K562 (cell line): ENCODE data around the gene SLC16A14. TPM values are rescaled to one million over a fixed set of nuclear protein-coding genes. Genes with fewer than 3 reads are reported as not detected.

Source experiments
- ATAC-seq: fragments of 200-7000 bp; cut with Tn5 transposase; 3 replicates; pipeline ENCODE4 v1.9.1; 2020; ENCODE audit warnings: moderate library complexity
- BruUV-seq: library from RNA; stranded (reverse); fragments of 400-500 nt; replicated peaks from 2 replicates; lab custom pipeline; 2021; lab: Mats Ljungman, UMichigan
- CTCF ChIA-PET: fragments of 300-600 bp; formaldehyde crosslinking; extraction: SDS; loops from one replicate; lab custom pipeline; 2021; ENCODE audit warnings: low intra/inter-chr PET ratio; lab: Yijun Ruan, JAX
- POLR2A ChIA-PET: fragments of 300-600, 350-650 bp; sonication (Branson Sonifier 250); formaldehyde crosslinking; extraction: SDS; loops from one replicate; lab custom pipeline; 2021; ENCODE audit warnings: antibody characterized with exemption, inconsistent platforms; lab: Yijun Ruan, JAX
- DNase-seq, 4 experiments: peaks; one replicate each; pipeline versions ENCODE4 v3.0.0 to v3.0.0-alpha.2; 2011 to 2018; ENCODE audit warnings: low spot score in 3 of 4, mixed read lengths in 3 of 4; ENCODE audit errors: extremely low read depth in 1 of 4
- FAIRE-seq: peaks from 2 replicates; lab custom pipeline; 2011; peaks lifted over from hg19 to GRCh38; lab: Jason Lieb, UNC
- H2AFZ ChIP-seq: 2 replicates; pipeline ENCODE4 v1.6.0; 2011; ENCODE audit warnings: low read depth, low read length, control low read depth, inconsistent platforms
- H3K27ac ChIP-seq: fragments of 200-600 bp; 3 replicates; pipeline ENCODE4 v1.8.0; 2011; ENCODE audit warnings: low read depth, mild to moderate bottlenecking, control low read depth, inconsistent platforms, low read length, moderate library complexity, mixed read lengths; ENCODE audit errors: extremely low read depth
- H3K27me3 ChIP-seq, 2 experiments: fragments of 300-600 bp in 1 of 2; 2 replicates in 1 of 2; 3 replicates in 1 of 2; pipeline versions ENCODE4 v1.6.0 to v1.8.0; 2011; ENCODE audit warnings: inconsistent platforms in 2 of 2, low read length in 2 of 2, mild to moderate bottlenecking in 1 of 2, mixed read lengths in 1 of 2, moderate library complexity in 1 of 2; ENCODE audit not compliant: control insufficient read depth in 2 of 2, insufficient read depth in 2 of 2
- H3K36me3 ChIP-seq: fragments of 300-600 bp; 3 replicates; pipeline ENCODE4 v1.8.0; 2011; ENCODE audit warnings: mild to moderate bottlenecking, low read length, inconsistent platforms; ENCODE audit not compliant: control insufficient read depth, insufficient read depth
- H3K4me1 ChIP-seq, 2 experiments: fragments of 200-600 bp in 1 of 2; replicated peaks in 1 of 2; 2 replicates in 1 of 2; 3 replicates in 1 of 2; pipeline versions ENCODE4 v1.5.1 to v1.8.0; 2011; ENCODE audit warnings: inconsistent platforms in 2 of 2, low read length in 2 of 2, mild to moderate bottlenecking in 1 of 2, mixed read lengths in 1 of 2, moderate library complexity in 1 of 2; ENCODE audit not compliant: control insufficient read depth in 2 of 2, insufficient read depth in 2 of 2
- H3K4me2 ChIP-seq: 2 replicates; pipeline ENCODE4 v1.6.1; 2011; ENCODE audit warnings: low read length, control low read depth, inconsistent platforms, mixed read lengths; ENCODE audit not compliant: insufficient read depth
- H3K4me3 ChIP-seq: fragments of 200-600 bp; sonication (generic), shearing (Covaris generic); 2 replicates; pipeline ENCODE4 v1.5.1; 2016; ENCODE audit warnings: control low read depth, inconsistent platforms
- H3K79me2 ChIP-seq: fragments of 200-600 bp; 3 replicates; pipeline ENCODE4 v1.8.0; 2011; ENCODE audit warnings: low read length, inconsistent platforms; ENCODE audit not compliant: control insufficient read depth, insufficient read depth
- H3K9ac ChIP-seq, 2 experiments: 2 replicates each; pipeline versions ENCODE4 v1.6.0 to v1.6.1; 2011; ENCODE audit warnings: low read depth in 2 of 2, low read length in 2 of 2, control low read depth in 1 of 2, inconsistent platforms in 1 of 2, mild to moderate bottlenecking in 1 of 2, mixed read lengths in 1 of 2; ENCODE audit not compliant: insufficient read depth in 1 of 2
- H3K9me1 ChIP-seq: one replicate; pipeline ENCODE4 v1.6.0; 2011; ENCODE audit warnings: inconsistent platforms, mild to moderate bottlenecking, low read length, moderate library complexity; ENCODE audit not compliant: control insufficient read depth, insufficient read depth
- H3K9me3 ChIP-seq: replicated peaks from 2 replicates; pipeline ENCODE4 v1.5.1; 2011; ENCODE audit warnings: low read depth, low read length, inconsistent platforms; ENCODE audit not compliant: control insufficient read depth, insufficient read depth
- H4K20me1 ChIP-seq: replicated peaks from 2 replicates; pipeline ENCODE4 v1.6.1; 2011; ENCODE audit warnings: low read length, inconsistent platforms, mixed read lengths; ENCODE audit not compliant: control insufficient read depth, insufficient read depth
- BHLHE40 ChIP-seq: IDR thresholded peaks from 2 replicates; pipeline ENCODE4 v1.6.1; 2011; ENCODE audit warnings: low read length, improper control_type of control experiment
- CBX5 ChIP-seq: IDR thresholded peaks from 2 replicates; pipeline ENCODE4 v1.6.1; 2014; ENCODE audit warnings: low read depth, borderline replicate concordance
- CEBPB ChIP-seq: fragments of 450-650 bp; IDR thresholded peaks from 2 replicates; pipeline ENCODE4 v1.6.1; 2016; ENCODE audit warnings: missing genetic modification characterization, missing compliant biosample characterization
- DACH1 ChIP-seq: fragments of 450-650 bp; IDR thresholded peaks from 2 replicates; pipeline ENCODE4 v1.6.1; 2018; ENCODE audit not compliant: partially characterized antibody
- ESRRA ChIP-seq: fragments of 450-650 bp; IDR thresholded peaks from 2 replicates; pipeline ENCODE4 v1.6.1; 2014; ENCODE audit warnings: low read depth, mild to moderate bottlenecking, moderate library complexity, borderline replicate concordance
- HNRNPLL ChIP-seq: fragments of 200-400 bp; formaldehyde crosslinking; IDR thresholded peaks from 2 replicates; pipeline ENCODE4 v1.6.1; 2017; ENCODE audit warnings: low read length, low read depth, mild to moderate bottlenecking; ENCODE audit not compliant: poor library complexity, severe bottlenecking
- HOXB6 ChIP-seq: fragments of 250-450 bp; sonication (Bioruptor Pico); IDR thresholded peaks from 2 replicates; pipeline ENCODE4 v1.5.1; 2022; ENCODE audit warnings: mild to moderate bottlenecking, borderline replicate concordance
- LARP7 ChIP-seq: fragments of 450-650 bp; IDR thresholded peaks from 2 replicates; pipeline ENCODE4 v1.6.1; 2016
- MTF1 ChIP-seq: fragments of 250-450 bp; sonication (Bioruptor Pico); IDR thresholded peaks from 2 replicates; pipeline ENCODE4 v1.9.0; 2021; ENCODE audit warnings: moderate library complexity, mild to moderate bottlenecking, inconsistent platforms, borderline replicate concordance
- POLR2A ChIP-seq: fragments of 450-650 bp; conservative IDR thresholded peaks from 2 replicates; pipeline ENCODE4 v1.6.1; 2016
- PRMT5 ChIP-seq: sonication (generic); formaldehyde crosslinking; IDR thresholded peaks from 2 replicates; pipeline ENCODE4 v1.5.0; 2020; ENCODE audit warnings: missing genetic modification reagents
- PURB ChIP-seq: sonication (generic); formaldehyde crosslinking; IDR thresholded peaks from 2 replicates; pipeline ENCODE4 v1.9.0; 2021; ENCODE audit warnings: low read depth, mild to moderate bottlenecking, missing genetic modification reagents
- SNRNP70 ChIP-seq: fragments of 200-400 bp; formaldehyde crosslinking; optimal IDR thresholded peaks from 2 replicates; pipeline ENCODE3; 2017; ENCODE audit warnings: low read depth, low read length
- TAF1 ChIP-seq: IDR thresholded peaks from 2 replicates; pipeline ENCODE4 v1.6.1; 2011; ENCODE audit warnings: mild to moderate bottlenecking, low read length, moderate library complexity; ENCODE audit not compliant: insufficient read depth, control insufficient read depth, severe bottlenecking; ENCODE audit errors: extremely low read depth
- ZBTB17 ChIP-seq: fragments of 450-650 bp; formaldehyde crosslinking; IDR thresholded peaks from 2 replicates; pipeline ENCODE4 v1.4.0; 2020; ENCODE audit warnings: mild to moderate bottlenecking
- ZBTB8A ChIP-seq: fragments of 450-650 bp; IDR thresholded peaks from 2 replicates; pipeline ENCODE4 v1.6.1; 2018; ENCODE audit warnings: mild to moderate bottlenecking, moderate library complexity; ENCODE audit not compliant: partially characterized antibody
- ZNF197 ChIP-seq: fragments of 200-800 bp; sonication (Bioruptor generic); IDR thresholded peaks from 2 replicates; pipeline ENCODE4 v1.6.1; 2016; ENCODE audit warnings: low read depth, missing genetic modification characterization, missing compliant biosample characterization
- WGBS: fragments of 100-300 bp; shearing (Covaris generic); methylation state at CpG from one replicate; pipeline ENCODE4 v1.1.6; 2016; ENCODE audit warnings: low coverage, mixed read lengths; ENCODE audit not compliant: insufficient coverage; ENCODE audit errors: missing lambda C conversion rate; 5-methylcytosine and 5-hydroxymethylcytosine counted together
- in situ Hi-C: fragments of 300-500 bp; cut with MboI; formaldehyde crosslinking; loops from 4 replicates; pipeline ENCODE4 v1.15.0; 2018; ENCODE audit warnings: inconsistent platforms, mixed read lengths
- intact Hi-C: fragments of 100-400 bp; cut with micrococcal nuclease; formaldehyde crosslinking; loops from 2 replicates; pipeline ENCODE4 v1.14.2; 2022
- polyA plus RNA-seq, 8 experiments: library from polyadenylated mRNA; depleted of rRNA in 4 of 8; stranded (reverse) in 5 of 8; unstranded in 3 of 8; fragments of >200 nt; fragmentation: Nextera tagmentation in 2 of 8; fragmentation: Illumina TruSeq in 1 of 8; extraction: Ambion mirVana in 2 of 8; extraction: Trizol in 1 of 8; gene quantifications; 2 replicates each; pipeline versions ENCODE4 v1.2.1 to v1.2.3, GENCODE V29; 2011 to 2014; ENCODE audit warnings: inconsistent platforms in 1 of 8, missing spikeins in 1 of 8
- total RNA-seq, 7 experiments: library from RNA; depleted of rRNA in 6 of 7; stranded (reverse); fragments of >200 nt in 6 of 7; fragmentation: Illumina TruSeq in 2 of 7; extraction: Trizol in 2 of 7; gene quantifications; 2 replicates each; pipeline versions ENCODE4 v1.2.1 to v1.2.3, GENCODE V29; 2011 to 2021; ENCODE audit warnings: low replicate concordance in 1 of 7

Gene SLC16A14
- total and polyA plus RNA-seq, 9 of the 15 experiments (the other 6 are each of a cell fraction or from before 2014, with no cell fraction given), result not detected

DNA sequence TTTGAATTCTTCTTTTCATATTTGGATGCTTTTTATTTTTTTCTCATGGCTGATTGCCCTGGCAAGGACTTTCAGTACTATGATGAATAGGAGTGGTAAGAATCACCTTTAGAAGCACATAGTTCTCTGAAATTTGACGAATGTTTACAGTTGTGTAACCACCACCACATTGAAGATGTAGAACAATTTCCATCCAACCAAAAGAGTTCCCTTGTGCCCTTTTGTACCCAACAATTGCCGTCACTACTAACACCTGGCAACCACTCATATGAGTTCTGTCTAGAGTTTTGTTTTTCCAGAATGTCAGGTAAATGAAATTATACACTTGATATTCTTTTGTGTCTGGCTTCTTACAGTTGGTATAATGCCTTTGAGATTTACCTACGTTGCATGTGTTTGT lies 28.7 kb upstream of the SLC16A14 start:
- ATAC-seq (no peak), DNase-seq (no peak), FAIRE-seq (no peak)
- no peaks in the 10 kb centered on the region for H3K9me3 ChIP-seq
- H3K79me2 ChIP-seq, result no peaks in the 10 kb centered on the region
- H3K27ac ChIP-seq, result no peak overlapping the region
- H3K36me3 ChIP-seq, result no peaks in the 10 kb centered on the region
- in situ Hi-C loops, result no loop called here
- no peak overlapping the region for H3K9ac ChIP-seq
- no peaks in the 10 kb centered on the region for H3K9me1 ChIP-seq
- 0% methylated on average over 3 of the region's 3 CpGs for WGBS
- CTCF ChIA-PET, result no interaction called here
- intact Hi-C loops, result no loop called here
- no TSS peak for BruUV-seq
- H3K4me3 ChIP-seq, result no peak overlapping the region
- H3K4me1 ChIP-seq, result no peaks in the 10 kb centered on the region
- POLR2A ChIA-PET, result no interaction called here
- H4K20me1 ChIP-seq, result no peaks in the 10 kb centered on the region
- TF ChIP-seq PURB (CRISPR knock-in tag), result no peak
- TF ChIP-seq ZBTB8A, result no peak
- no peak for TF ChIP-seq ZBTB17
- TF ChIP-seq HNRNPLL, result no peak
- TF ChIP-seq ESRRA, result no peak
- TF ChIP-seq PRMT5 (CRISPR knock-in tag), result no peak
- TF ChIP-seq POLR2A, result no peak
- H3K27me3 ChIP-seq, result no peaks in the 10 kb centered on the region
- H2AFZ ChIP-seq, result no peak overlapping the region
- no peak overlapping the region for H3K4me2 ChIP-seq

- no peak overlapping the region for H3K4me3 ChIP-seq
- ChIA-PET POLR2A (interaction anchor here (0.8 kb wide), 1 partner anchor 876 kb away, joined by 3 read pairs; no protein-coding TSS in a partner anchor), CTCF (no interaction called here)
- H3K79me2 ChIP-seq, result no peaks in the 10 kb centered on the region
- H3K9me1 ChIP-seq, result no peaks in the 10 kb centered on the region
- H4K20me1 ChIP-seq, result no peaks in the 10 kb centered on the region
- H3K9ac ChIP-seq, result no peak overlapping the region
- in situ Hi-C loops, result no loop called here
- FAIRE-seq (no peak), DNase-seq (no peak), ATAC-seq (no peak)
- no peak overlapping the region for H2AFZ ChIP-seq
- no peak overlapping the region for H3K27ac ChIP-seq
- intact Hi-C loops, result no loop called here
- no peaks in the 10 kb centered on the region for H3K4me1 ChIP-seq
- H3K9me3 ChIP-seq, result no peaks in the 10 kb centered on the region
- no peaks in the 10 kb centered on the region for H3K27me3 ChIP-seq
- BruUV-seq, result no TSS peak
- no peak overlapping the region for H3K4me2 ChIP-seq
- no peaks in the 10 kb centered on the region for H3K36me3 ChIP-seq
- 0% methylated on average over 2 of the region's 2 CpGs for WGBS
- no peak for TF ChIP-seq BHLHE40
- no peak for TF ChIP-seq TAF1
- TF ChIP-seq MTF1, result no peak
- no peak for TF ChIP-seq DACH1
- TF ChIP-seq LARP7, result no peak
- TF ChIP-seq SNRNP70, result no peak
- TF ChIP-seq CBX5, result no peak
- TF ChIP-seq CEBPB (tag), result no peak
- TF ChIP-seq ZNF197 (CRISPR knock-in tag), result no peak
- no peak for TF ChIP-seq HOXB6 (CRISPR knock-in tag)
These were observed 22.2 kb upstream of the SLC16A14 start for GRCh38 chr2:230090967-230091366.
